SK-MEL-5 (cell line): ENCODE measurements around the gene NIP7. TPM values are rescaled to one million over a fixed set of nuclear protein-coding genes. Genes with fewer than 3 reads are reported as not detected.
"Not testable (repeated sequence)": the region's sequence is repeated elsewhere in the genome, so short reads cannot be mapped to it uniquely, and the experiment has no call there.

ENCODE experiments used
- DNase-seq: peaks from one replicate; pipeline ENCODE4 v3.0.0-alpha.2; 2016; ENCODE audit warnings: low read depth, low spot score
- in situ Hi-C: cut with HindIII; loops from 2 replicates; pipeline ENCODE4 v1.10.0; 2016; ENCODE audit warnings: low sequenced_read_pairs, high pct_unique_total_duplicates, low pct_unique_long_range_greater_than_20kb
- total RNA-seq: library from RNA; depleted of rRNA; stranded (reverse); fragments of >200 nt; shearing (Covaris generic); gene quantifications from 2 replicates; pipeline ENCODE4 v1.2.3, GENCODE V29; 2014

The NIP7 gene
- total RNA-seq, 1 experiment from 2014 or later: 34.1 TPM

- in situ Hi-C loops: no loop called here
- DNase-seq: no peak
Observed at GRCh38 chr16:69329369-69330285, 9.9 kb upstream of the NIP7 start.

GRCh38 chr16:69330286-69331109 lies 9.1 kb upstream of the NIP7 start, which contains the start of gene PDF:
Gene PDF, minus strand, starts transcription at chr16:69330588. Its CDS starts 18 bp downstream, at chr16:69330570.
- in situ Hi-C loops: no loop called here
- DNase-seq: peak; percentile 89

- DNase-seq: no peak
- in situ Hi-C loops: no loop called here
Observed at GRCh38 chr16:69334696-69335095, 4.9 kb upstream of the NIP7 start.

DNA sequence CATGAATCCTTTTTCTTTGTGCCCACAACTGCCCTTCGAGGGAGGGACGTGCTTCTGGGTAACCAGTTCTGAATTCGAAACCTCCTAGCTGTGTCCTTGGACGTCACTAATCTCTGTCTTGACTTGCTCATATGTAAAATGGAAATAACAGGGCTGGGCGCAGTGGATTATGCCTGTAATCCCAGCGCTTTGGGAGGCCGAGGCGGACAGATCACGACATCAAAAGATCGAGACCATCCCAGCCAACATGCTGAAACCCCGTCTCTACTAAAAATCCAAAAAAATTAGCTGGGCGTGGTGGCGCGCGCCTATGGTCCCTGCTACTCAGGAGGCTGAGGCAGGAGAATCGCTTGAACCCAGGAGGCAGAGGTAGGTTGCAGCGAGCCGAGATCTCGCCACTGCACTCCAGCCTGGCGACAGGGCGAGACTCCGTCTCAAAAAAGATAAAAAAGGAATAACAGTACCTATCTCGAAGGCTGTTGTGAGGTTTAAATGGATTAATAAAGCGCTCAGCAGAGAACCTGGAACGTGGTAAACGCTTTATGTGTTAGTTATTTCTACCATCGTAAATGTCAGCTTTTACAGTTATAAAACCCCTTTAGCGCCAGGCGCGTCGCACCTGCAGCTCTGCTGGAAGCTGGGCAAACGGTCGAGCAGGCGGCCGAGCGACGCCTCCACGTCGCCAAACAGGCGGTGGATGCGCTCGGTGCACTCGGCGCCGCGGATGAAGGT lies 849 bp upstream of the NIP7 start:
- no peak for DNase-seq
- in situ Hi-C loops: no loop called here

DNA sequence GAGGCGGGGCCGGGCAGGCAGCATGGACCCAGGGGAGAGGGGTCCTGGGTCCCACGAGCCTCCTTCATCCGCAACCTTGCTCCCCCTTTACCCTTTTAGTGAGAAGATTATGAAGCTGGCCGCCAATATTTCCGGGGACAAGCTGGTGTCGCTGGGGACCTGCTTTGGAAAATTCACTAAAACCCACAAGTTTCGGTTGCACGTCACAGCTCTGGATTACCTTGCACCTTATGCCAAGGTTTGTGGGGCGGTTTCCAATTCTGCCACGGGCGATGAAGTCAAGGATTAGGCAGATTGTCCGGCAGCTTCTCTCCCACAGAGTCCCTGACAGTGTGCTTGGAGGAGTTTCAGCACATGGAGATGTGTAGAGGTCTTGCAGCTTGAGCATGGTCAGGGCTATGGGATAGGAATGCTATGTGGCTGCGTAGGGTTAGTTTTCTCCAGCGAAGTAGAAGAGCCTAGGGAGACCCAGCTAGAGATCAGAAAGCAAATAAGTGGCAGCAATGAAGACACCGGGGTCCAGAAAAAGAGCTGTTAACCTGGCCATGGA lies 598 bp downstream of the NIP7 start:
- in situ Hi-C loops: no loop called here
- DNase-seq: no peak

- DNase-seq: no peak
- in situ Hi-C loops: no loop called here
Observed at GRCh38 chr16:69344171-69344570, 4.6 kb downstream of the NIP7 start.

DNA sequence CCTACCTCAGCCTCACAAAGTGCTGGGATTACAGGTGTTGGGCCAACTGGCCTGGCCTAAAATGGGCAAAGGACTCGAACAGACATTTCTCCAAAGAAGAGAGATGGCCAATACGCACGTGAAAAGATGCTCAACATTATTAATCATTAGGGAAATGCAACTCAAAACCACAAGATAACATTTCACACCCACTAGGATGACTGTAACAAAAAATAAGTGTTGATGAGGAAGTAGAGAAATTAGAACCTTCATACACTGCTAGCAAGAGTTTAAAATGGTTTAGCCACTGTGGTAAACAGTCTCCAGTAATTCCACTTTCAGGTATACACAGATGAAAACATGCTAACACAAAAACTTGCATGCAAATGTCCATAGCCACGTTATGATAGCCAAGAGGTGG lies 6.4 kb downstream of the NIP7 start:
- no peak for DNase-seq
- in situ Hi-C loops: no loop called here

- in situ Hi-C loops: no loop called here
- no peak for DNase-seq
Observed at GRCh38 chr16:69346683-69347082, 7.1 kb downstream of the NIP7 start.

- DNase-seq: no peak
- in situ Hi-C loops: no loop called here
Observed at GRCh38 chr16:69348222-69348621, 8.7 kb downstream of the NIP7 start.

DNA sequence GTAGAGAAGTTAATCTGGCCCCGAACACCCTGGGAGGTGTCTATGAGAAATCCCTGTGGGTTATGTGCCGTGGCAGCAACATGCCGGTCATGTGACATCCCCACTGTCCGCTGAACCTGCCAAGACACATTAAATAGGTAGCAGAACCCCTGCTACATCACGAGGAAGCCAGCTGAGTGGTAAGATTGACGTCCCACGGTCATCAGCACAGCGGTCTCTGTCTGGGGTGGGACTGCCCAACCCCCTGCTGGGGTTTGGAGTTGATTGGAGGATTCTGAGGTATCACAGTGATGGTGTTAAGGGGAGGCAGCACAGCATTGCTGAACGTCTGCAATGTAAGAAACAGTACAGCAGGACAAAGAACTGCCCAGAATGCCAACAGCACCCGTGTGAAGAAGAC lies 10.0 kb downstream of the NIP7 start:
- DNase-seq: peak; percentile 64
- in situ Hi-C loops: no loop called here

- in situ Hi-C loops: no loop called here
- no peak for DNase-seq
Observed at GRCh38 chr16:69350536-69351133, 11.1 kb downstream of the NIP7 start.

GRCh38 chr16:69351309-69352027 lies 11.9 kb downstream of the NIP7 start, which contains the start of gene TMED6:
Gene TMED6, minus strand, starts transcription at chr16:69351786. Its CDS starts 33 bp downstream, at chr16:69351753.
- no peak for DNase-seq
- in situ Hi-C loops: no loop called here

DNA sequence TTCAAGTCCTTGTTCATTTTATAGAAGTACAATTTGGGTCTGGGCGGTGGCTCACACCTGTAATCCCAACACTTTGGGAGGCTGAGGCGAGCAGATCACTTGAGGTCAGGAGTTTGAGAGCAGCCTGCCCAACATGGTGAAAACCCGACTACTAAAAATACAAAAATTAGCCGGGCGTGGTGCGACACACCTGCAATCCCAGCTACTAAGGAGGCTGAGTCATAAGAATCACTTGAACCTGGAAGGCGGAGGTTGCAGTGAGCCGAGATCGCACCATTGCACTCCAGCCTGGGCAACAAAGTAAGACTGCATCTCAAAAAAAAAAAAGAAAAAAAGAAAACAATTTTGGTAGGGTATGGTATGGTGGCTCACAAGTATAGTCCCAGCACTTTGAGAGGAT lies 20.5 kb downstream of the NIP7 start:
- in situ Hi-C loops, DNase-seq: not testable (repeated sequence)

DNA sequence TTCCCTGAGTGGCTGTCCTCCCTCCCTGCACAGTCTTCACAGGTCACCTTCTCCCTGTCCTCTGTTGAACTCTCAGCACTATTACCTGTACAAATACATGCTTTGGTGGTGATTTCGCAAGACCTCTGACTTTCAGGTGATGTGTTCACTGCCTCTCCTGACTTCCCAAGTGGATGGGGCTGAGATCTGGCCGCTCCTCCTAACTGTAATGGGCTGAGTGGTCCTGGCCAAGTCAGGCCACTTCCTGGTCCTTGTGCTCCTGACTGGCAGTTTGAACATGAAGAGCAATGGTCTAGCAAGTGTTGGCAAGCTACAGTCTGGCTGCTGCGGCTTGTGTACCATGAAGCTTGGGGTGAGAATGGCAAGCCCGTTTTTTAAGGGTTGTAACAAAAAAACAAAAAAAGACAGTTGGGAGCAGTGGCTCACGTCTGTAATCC lies 23.7 kb downstream of the NIP7 start:
- in situ Hi-C loops: no loop called here
- no peak for DNase-seq

DNA sequence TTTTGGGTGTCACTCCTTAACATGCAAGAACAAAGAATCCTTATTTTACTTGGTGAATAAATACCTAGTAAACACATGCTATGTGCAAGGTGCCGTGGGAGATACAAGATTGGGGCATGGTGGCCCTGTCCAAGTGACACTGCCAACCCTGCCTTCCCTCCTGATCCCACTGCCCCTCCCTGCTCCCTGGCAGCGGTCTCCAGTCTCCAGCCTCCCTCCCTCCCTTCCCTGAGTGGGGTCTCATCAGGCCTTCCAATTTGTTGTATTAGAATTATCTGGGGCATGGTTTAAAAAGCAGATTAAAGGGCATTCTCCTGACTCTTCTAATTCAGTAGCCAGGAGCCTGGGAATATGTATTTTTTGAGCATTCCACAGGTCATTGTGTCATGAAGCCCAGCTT lies 24.5 kb downstream of the NIP7 start:
- in situ Hi-C loops: no loop called here
- no peak for DNase-seq

DNA sequence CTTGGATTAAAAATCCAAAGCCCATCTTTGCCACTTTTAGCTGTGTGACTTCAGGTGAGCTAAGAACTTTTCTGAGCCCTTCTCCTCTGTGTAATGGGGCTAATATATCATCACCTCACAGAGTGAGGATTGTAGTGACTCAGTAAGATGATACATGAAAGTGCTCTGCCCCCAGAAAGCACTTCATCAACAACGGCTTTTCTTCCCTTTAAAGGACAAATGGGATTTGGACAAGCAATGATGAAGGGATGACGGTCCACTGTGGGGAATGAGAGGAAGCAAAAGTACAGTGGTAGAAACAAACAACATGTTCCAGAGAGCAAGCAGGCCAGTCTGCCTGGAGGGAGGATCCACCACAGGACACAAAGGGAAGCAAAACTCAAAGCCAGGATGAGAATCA lies 26.3 kb downstream of the NIP7 start:
- in situ Hi-C loops: no loop called here

GRCh38 chr16:69366431-69366830 lies 26.9 kb downstream of the NIP7 start:
- in situ Hi-C loops: no loop called here

More for the DNA sequence above, 26.3 kb downstream of the NIP7 start:
- no peak for DNase-seq

More at GRCh38 chr16:69366431-69366830, 26.9 kb downstream of the NIP7 start:
- DNase-seq: no peak
